IPS DF 6.9 (cell line): ENCODE measurements around the gene CWC22.

Experiments used
- DNase-seq: peaks from one replicate; pipeline ENCODE4 v3.0.0-alpha.2; 2013; ENCODE audit warnings: low read depth, low spot score
- H3K27ac ChIP-seq: one replicate; pipeline ENCODE4 v1.5.1; 2013; ENCODE audit warnings: low read length, control low read depth
- H3K27me3 ChIP-seq: 2 replicates; pipeline ENCODE4 v1.6.1; 2013; ENCODE audit warnings: mild to moderate bottlenecking, low read length; ENCODE audit not compliant: control insufficient read depth, insufficient read depth
- H3K36me3 ChIP-seq: 2 replicates; pipeline ENCODE4 v1.6.1; 2013; ENCODE audit warnings: low read length; ENCODE audit not compliant: control insufficient read depth, insufficient read depth
- H3K4me1 ChIP-seq: 2 replicates; pipeline ENCODE4 v1.6.1; 2013; ENCODE audit warnings: low read length; ENCODE audit not compliant: control insufficient read depth, insufficient read depth
- H3K4me3 ChIP-seq: 2 replicates; pipeline ENCODE4 v1.5.1; 2013; ENCODE audit warnings: mild to moderate bottlenecking, low read length
- H3K9me3 ChIP-seq: 2 replicates; pipeline ENCODE4 v1.6.1; 2013; ENCODE audit warnings: low read length, inconsistent platforms; ENCODE audit not compliant: control insufficient read depth, insufficient read depth
- WGBS: extraction: QIAGEN DNeasy Blood & Tissue Kit; methylation state at CpG from one replicate; pipeline ENCODE4 v1.1.7; 2013; ENCODE audit warnings: mixed read lengths, missing lambda C conversion rate; ENCODE audit not compliant: insufficient read length, insufficient coverage; 5-methylcytosine and 5-hydroxymethylcytosine counted together

The CWC22 gene

DNA sequence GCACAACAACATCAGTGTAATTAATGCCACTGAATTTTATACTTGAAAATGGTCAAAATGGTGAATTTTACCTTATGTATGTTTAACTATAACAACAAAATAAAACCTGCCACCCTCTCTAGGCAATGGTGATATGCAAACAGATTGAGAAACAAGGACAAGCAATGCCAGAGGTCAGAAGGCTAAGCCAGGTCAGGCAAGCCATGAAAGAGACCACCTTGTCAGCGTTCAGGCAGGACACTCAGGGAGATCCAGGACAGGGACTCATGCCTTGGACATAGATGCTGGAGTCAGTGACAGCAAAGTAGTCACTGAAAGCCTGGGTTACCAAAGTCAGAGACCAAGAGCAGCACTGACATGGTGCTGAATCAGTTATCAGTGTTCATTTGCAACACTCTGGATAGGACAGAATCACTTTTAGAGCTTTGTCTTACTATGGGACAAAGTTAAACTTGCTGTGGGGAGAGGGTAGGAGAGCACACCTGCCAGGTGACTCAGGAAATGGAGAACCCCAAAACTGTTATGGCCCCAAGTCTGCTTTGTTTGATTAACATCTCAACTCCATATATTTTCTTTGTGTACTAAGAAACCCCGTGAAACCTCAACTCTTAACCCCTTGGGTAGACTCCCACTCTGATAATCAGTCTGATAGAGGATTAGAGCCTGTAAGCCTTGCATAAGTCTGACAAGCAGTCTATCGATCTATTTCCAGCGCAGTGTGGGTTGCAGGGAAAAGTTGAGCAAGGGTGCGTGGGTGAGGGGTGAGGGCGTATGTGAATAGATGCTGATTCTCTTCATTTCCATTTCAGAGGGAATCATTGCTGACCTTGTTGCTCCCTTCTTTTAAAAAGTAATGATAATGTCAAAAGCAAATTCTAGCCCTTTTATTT is 97.0 kb downstream of the CWC22 start:
- Histone ChIP-seq H3K4me1 (no peaks in the 10 kb centered on the region; the same call in 1 of the 2 replicates), H3K27ac (no peak overlapping the region), H3K4me3 (no peak overlapping the region), H3K9me3 (no peaks in the 10 kb centered on the region), H3K27me3 (no peaks in the 10 kb centered on the region), H3K36me3 (no peaks in the 10 kb centered on the region)
- WGBS = no CpG with 5 or more reads among the region's 6 CpGs
- DNase-seq = no peak

DNA sequence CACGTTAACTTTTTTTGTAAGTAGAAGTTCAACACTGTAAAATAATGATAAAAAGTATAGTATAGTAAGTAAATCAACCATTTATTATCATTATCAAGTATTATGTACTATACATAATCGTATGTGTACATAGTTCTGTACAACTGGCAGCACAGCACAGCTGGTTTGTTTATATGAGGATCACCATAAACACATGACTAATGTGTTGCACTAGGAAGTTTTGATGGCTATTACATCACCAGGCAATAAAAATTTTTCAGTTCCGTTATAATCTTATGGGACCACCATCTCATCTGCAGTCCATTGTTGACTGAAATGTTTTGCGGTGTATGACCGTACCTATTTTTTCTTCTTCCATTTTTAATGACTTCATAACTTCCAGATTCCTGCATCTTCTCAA is 106.4 kb downstream of the CWC22 start:
- H3K27me3 ChIP-seq = no peaks in the 10 kb centered on the region
- no peak for DNase-seq
- H3K36me3 ChIP-seq = no peaks in the 10 kb centered on the region
- WGBS = no CpG with 5 or more reads among the region's 5 CpGs
- H3K4me1 ChIP-seq = no peaks in the 10 kb centered on the region
- H3K9me3 ChIP-seq = no peaks in the 10 kb centered on the region
- H3K4me3 ChIP-seq = no peak overlapping the region
- no peak overlapping the region for H3K27ac ChIP-seq

DNA sequence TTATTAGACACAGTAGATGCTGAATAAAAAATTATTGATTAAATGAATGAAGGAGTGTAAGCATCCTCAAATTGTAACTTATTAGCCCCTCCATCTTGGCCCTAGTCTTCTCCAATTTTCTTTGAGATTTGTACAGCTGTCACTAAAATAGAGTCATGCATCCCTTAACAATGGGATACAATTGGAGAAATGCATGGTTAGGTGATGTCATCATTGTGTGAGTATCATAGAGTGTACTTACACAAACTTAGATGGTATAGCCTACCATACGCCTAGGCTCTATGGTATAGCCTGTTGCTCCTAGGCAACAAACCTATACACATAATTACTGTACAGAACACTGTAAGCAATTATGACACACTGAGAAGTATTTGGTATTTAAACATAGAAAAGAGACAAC is 107.4 kb downstream of the CWC22 start:
- no peaks in the 10 kb centered on the region for H3K4me1 ChIP-seq
- no peak overlapping the region for H3K4me3 ChIP-seq
- no peak for DNase-seq
- H3K36me3 ChIP-seq = no peaks in the 10 kb centered on the region
- no peaks in the 10 kb centered on the region for H3K27me3 ChIP-seq
- no CpG with 5 or more reads among the region's 1 CpG for WGBS
- H3K27ac ChIP-seq = no peak overlapping the region
- H3K9me3 ChIP-seq = no peaks in the 10 kb centered on the region

DNA sequence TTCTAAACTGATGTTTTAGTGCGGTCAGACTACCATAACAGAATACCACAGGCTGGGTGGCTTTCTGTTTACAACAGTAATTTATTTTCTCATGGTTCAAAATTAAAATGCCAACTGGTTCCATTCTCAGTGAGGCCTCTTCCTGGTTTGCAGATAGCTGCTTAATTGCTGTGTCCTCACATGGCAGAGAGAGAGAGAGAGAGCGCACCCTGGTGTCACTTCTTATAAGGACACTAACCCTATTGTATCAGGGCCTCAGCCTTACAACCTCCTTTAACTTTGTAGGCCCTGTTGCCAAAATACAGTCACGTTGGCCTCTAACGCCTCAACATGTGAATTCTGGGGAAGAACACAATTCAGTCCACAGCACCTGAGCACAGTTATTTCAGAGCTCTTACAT is 108.2 kb downstream of the CWC22 start:
- Histone ChIP-seq H3K27me3 (no peaks in the 10 kb centered on the region), H3K27ac (no peak overlapping the region), H3K9me3 (no peaks in the 10 kb centered on the region), H3K36me3 (no peaks in the 10 kb centered on the region), H3K4me1 (no peaks in the 10 kb centered on the region), H3K4me3 (no peak overlapping the region)
- DNase-seq = peak; percentile 71
- no CpG with 5 or more reads among the region's 4 CpGs for WGBS
